Body of pancreas (tissue), 4 donors: ENCODE results near the gene IFNLR1.

Experiments used
- CTCF ChIP-seq, 7 experiments: fragments of 450-650 bp in 4 of 7; fragments of 200-600 bp in 3 of 7; sonication (generic) in 3 of 7; IDR thresholded peaks; one replicate each; pipeline ENCODE4 v1.5.1; 2016 to 2019; ENCODE audit warnings: antibody characterized with exemption in 7 of 7
- POLR2A ChIP-seq, 3 donors: fragments of 450-650 bp; IDR thresholded peaks; one replicate each; pipeline ENCODE4 v1.6.1; 2016; ENCODE audit warnings: antibody characterized with exemption in 3 of 3, mild to moderate bottlenecking in 2 of 3

DNA sequence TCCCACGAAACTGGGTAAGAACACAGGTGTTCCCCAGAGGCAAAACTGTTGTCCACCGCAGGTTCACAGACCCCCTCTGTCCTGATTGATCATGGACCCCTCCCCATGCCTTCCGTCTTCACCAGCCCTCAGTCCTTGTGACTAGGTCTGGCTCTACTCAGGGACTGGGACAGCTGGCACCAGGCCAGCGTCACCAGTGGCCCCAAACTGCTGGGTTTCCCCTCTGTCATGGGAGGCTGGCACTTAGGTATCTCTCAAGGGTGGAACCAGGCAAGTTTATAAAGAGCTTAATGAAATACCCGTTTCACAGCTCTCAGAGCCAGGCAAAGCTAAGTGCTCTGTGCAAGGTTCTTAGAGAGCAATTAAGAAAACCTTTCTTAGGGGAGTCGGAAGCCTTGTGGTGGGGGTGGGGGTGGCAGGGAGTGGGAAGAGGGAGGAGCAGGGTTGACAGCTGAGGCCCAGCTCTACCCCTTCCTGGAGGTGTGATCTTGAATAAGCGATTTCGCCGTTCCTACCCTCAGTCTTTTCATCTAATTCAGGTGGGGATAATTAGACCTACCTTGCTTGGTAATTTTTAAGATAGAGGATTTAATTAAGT is 35.0 kb upstream of the IFNLR1 start:
- TF ChIP-seq CTCF (IDR thresholded peaks at IDR 0.05) (no peak), POLR2A (IDR thresholded peaks at IDR 0.05) (no peak)
